SU-DHL-6 (cell line): Measurements from ENCODE around the gene CCDC134.

Experiments used
- H2AFZ ChIP-seq: fragments of 200-600 bp; sonication (generic); 2 replicates; pipeline ENCODE4 v1.6.1; 2014; ENCODE audit warnings: low read depth, mild to moderate bottlenecking, moderate library complexity, mixed read lengths, antibody characterized with exemption, low read length; ENCODE audit not compliant: severe bottlenecking
- H3F3A ChIP-seq: fragments of 200-600 bp; shearing (Covaris generic); 2 replicates; pipeline ENCODE4 v1.6.0; 2016; ENCODE audit warnings: antibody characterized with exemption, mild to moderate bottlenecking; ENCODE audit not compliant: insufficient read depth
- H3K27ac ChIP-seq: fragments of 200-600 bp; sonication (generic); 2 replicates; pipeline ENCODE4 v1.5.1; 2016; ENCODE audit warnings: low read depth, mild to moderate bottlenecking, low read length, moderate library complexity, mixed read lengths
- H3K27me3 ChIP-seq: fragments of 200-600 bp; sonication (generic), shearing (Covaris generic); 2 replicates; pipeline ENCODE4 v1.6.0; 2014; ENCODE audit warnings: mild to moderate bottlenecking, low read length
- H3K36me3 ChIP-seq: fragments of 200-600 bp; sonication (generic); 2 replicates; pipeline ENCODE4 v1.6.1; 2014; ENCODE audit warnings: mild to moderate bottlenecking, low read length, mixed read lengths
- H3K4me2 ChIP-seq: fragments of 300-600, 200-600 bp; shearing (Covaris generic), sonication (generic); 2 replicates; pipeline ENCODE4 v1.6.0; 2014; ENCODE audit warnings: low read length, low read depth, mild to moderate bottlenecking; ENCODE audit not compliant: poor library complexity, severe bottlenecking
- H3K4me3 ChIP-seq: fragments of 200-600 bp; sonication (generic); 2 replicates; pipeline ENCODE4 v1.5.1; 2014; ENCODE audit warnings: antibody characterized with exemption, low read length, mild to moderate bottlenecking, mixed read lengths; ENCODE audit not compliant: insufficient read depth, poor library complexity, severe bottlenecking
- H3K79me2 ChIP-seq: fragments of 200-600 bp; sonication (generic); 2 replicates; pipeline ENCODE4 v1.6.1; 2014; ENCODE audit warnings: mild to moderate bottlenecking, low read length, moderate library complexity; ENCODE audit not compliant: insufficient read depth
- H3K9ac ChIP-seq: fragments of 200-600 bp; sonication (generic); 2 replicates; pipeline ENCODE4 v1.7.0; 2014; ENCODE audit warnings: mild to moderate bottlenecking, low read length
- H3K9me2 ChIP-seq: fragments of 200-600 bp; sonication (generic); replicated peaks from 2 replicates; pipeline ENCODE4 v1.6.1; 2014; ENCODE audit warnings: low read length; ENCODE audit not compliant: insufficient read depth
- H3K9me3 ChIP-seq: fragments of 200-600 bp; sonication (generic); 2 replicates; pipeline ENCODE4 v1.6.1; 2014; ENCODE audit warnings: low read length, mixed read lengths; ENCODE audit not compliant: insufficient read depth
- H4K20me1 ChIP-seq: fragments of 200-600 bp; sonication (generic); 2 replicates; pipeline ENCODE4 v1.6.1; 2014; ENCODE audit warnings: low read depth, mild to moderate bottlenecking, antibody characterized with exemption, low read length, moderate library complexity, mixed read lengths
- EZH2phosphoT487 ChIP-seq: fragments of 200-600 bp; sonication (generic), shearing (Covaris generic); conservative IDR thresholded peaks from 2 replicates; pipeline ENCODE4 v1.6.1; 2018; ENCODE audit warnings: mild to moderate bottlenecking, antibody characterized with exemption, low read length, moderate library complexity, mixed read lengths
- TF ChIP-seq, protein P1 (sequence below): fragments of 200-600 bp; sonication (generic); IDR thresholded peaks from one replicate; pipeline ENCODE4 v1.5.1; 2017; ENCODE audit warnings: antibody characterized with exemption, mild to moderate bottlenecking, low read length, moderate library complexity; ENCODE audit not compliant: insufficient read depth, poor library complexity, severe bottlenecking

The CCDC134 gene

DNA sequence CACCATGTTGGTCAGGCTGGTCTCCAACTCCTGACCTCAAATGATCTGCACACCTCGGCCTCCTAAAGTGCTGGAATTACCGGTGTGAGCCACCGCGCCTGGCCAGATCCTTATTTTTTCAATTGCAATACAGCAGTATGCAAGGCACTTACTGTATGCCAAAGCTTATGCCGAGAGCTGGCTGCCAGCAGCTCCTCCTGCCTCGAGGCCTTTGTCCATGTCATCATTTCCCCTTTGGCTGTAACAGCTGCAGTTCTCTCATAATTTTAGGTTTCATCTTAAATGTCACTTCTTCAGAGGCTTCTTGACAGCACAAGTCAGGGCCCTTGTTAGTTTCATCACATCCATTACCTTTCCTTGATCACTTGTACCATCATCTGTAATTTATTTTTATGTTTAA, 30.9 kb downstream of the CCDC134 start:
- Histone ChIP-seq H3K9me2 (no peaks in the 10 kb centered on the region), H3K4me3 (no peak overlapping the region), H3K36me3 (peaks cover 16% of the 10 kb centered on the region), H4K20me1 (no peaks in the 10 kb centered on the region), H3K9me3 (0 out of 2 replicates have a peak, but pooled peaks cover 4% of the 10 kb centered on the region), H3K79me2 (peaks cover 35% of the 10 kb centered on the region), H3K9ac (no peak overlapping the region), H3F3A (peaks cover 23% of the 10 kb centered on the region), H3K4me2 (peak overlapping the region; percentile 61), H3K27me3 (no peaks in the 10 kb centered on the region), H3K27ac (peak overlapping the region; percentile 90), H2AFZ (no peak overlapping the region)
- TF ChIP-seq, protein P1, sequence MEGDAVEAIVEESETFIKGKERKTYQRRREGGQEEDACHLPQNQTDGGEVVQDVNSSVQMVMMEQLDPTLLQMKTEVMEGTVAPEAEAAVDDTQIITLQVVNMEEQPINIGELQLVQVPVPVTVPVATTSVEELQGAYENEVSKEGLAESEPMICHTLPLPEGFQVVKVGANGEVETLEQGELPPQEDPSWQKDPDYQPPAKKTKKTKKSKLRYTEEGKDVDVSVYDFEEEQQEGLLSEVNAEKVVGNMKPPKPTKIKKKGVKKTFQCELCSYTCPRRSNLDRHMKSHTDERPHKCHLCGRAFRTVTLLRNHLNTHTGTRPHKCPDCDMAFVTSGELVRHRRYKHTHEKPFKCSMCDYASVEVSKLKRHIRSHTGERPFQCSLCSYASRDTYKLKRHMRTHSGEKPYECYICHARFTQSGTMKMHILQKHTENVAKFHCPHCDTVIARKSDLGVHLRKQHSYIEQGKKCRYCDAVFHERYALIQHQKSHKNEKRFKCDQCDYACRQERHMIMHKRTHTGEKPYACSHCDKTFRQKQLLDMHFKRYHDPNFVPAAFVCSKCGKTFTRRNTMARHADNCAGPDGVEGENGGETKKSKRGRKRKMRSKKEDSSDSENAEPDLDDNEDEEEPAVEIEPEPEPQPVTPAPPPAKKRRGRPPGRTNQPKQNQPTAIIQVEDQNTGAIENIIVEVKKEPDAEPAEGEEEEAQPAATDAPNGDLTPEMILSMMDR: no peak
- TF ChIP-seq EZH2phosphoT487: no peak

DNA sequence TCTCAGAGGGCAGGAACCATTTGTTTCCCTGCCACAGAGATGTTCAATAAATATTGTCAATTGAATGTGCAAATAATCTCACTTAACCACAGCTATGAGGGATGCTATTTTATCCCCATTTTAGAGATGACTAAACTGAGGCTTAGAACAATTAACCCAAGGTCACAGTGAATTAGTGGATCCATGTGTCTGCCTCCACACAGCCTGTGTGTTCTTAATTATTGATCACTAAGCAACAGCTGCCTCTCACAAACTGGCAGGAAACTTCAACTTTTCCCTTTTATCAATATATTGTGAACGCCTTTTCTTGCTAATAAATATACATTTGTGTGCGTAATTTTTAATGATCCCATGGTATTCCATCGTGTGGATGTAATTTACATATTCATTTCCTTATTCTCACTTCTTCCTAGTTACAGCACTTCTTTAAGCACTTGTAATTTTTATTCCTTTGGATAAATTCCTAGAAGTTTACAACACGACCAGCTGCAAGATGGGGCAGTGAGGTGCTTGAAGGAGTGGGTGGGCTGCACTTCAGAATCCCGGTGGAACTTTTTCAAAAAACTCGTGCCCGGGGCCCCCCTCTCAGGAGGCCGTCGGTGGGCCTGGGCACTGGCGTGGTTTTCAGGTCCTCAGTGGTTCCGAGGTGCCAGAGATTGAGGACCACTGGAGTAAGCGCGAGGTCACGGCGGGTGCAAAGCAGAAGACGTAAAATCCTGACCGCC, 31.5 kb downstream of the CCDC134 start:
- peaks cover 22% of the 10 kb centered on the region for H3K36me3 ChIP-seq
- peaks cover 41% of the 10 kb centered on the region for H3K79me2 ChIP-seq
- peak overlapping the region; percentile 61 for H3K4me2 ChIP-seq
- peaks cover 23% of the 10 kb centered on the region for H3F3A ChIP-seq
- H3K27ac ChIP-seq: peak overlapping the region; percentile 90
- H3K9ac ChIP-seq: peak overlapping the region; percentile 94
- no peak overlapping the region for H2AFZ ChIP-seq
- TF ChIP-seq, protein P1: no peak
- no peak for TF ChIP-seq EZH2phosphoT487
- H3K9me3 ChIP-seq: 0 out of 2 replicates have a peak, but pooled peaks cover 4% of the 10 kb centered on the region
- H4K20me1 ChIP-seq: no peaks in the 10 kb centered on the region
- peak overlapping the region; percentile 50 for H3K4me3 ChIP-seq
- no peaks in the 10 kb centered on the region for H3K9me2 ChIP-seq
- H3K27me3 ChIP-seq: no peaks in the 10 kb centered on the region

DNA sequence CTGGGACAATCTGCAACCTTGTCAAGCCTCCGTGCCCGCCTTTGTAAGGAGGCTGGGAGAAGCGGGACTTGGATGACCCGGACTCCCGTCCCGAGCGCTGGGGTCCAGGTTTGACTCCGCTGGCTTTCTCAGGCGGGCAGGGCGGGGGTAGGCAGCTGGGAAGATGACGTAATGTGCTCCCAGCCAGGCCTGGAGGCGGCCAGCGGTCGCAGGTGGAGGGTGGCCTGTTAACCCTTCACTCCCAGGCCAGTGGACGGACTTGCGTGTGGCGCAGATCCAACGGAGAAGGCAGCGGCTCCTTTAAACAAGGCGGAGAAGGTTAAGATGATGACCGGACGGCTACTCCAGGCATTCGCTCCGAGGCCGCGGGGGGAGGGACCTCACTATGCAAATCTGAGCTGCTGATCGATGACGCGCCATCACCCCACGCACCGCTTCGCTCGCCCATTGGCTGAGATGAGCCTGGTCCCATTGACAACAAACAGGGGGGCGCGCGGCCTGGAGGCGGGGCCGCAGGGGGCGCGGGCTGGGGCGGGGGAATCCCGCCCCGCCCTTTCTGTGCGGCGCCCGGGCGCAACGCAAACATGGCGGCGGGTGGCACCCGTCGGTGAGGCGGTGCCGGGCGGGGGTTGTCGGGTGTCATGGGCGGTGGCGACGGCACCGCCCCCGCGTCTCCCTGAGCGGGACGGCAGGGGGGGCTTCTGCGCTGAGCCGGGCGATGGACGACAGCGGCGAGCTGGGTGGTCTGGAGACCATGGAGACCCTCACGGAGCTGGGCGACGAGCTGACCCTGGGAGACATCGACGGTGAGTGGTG, 32.3 kb downstream of the CCDC134 start, which contains the start of gene SREBF2:
SREBF2 (plus strand) TSS at position 553 of the 816 bp plus-strand sequence; CDS start at position 719, 166 bp downstream.
- peak within 1 kb of the TSS; percentile 77 for H3K4me2 ChIP-seq
- TF ChIP-seq, protein P1: no peak
- H3K9ac ChIP-seq: peak within 1 kb of the TSS; percentile 94
- no peaks in the 10 kb centered on the region for H3K27me3 ChIP-seq
- peaks cover 46% of the 10 kb centered on the region for H3K79me2 ChIP-seq
- H3F3A ChIP-seq: peaks cover 23% of the 10 kb centered on the region
- H3K9me2 ChIP-seq: no peaks in the 10 kb centered on the region
- 0 out of 2 replicates have a peak, but pooled peaks cover 4% of the 10 kb centered on the region for H3K9me3 ChIP-seq
- no peak within 1 kb of the TSS for H2AFZ ChIP-seq
- H3K4me3 ChIP-seq: peak within 1 kb of the TSS; percentile 76
- no peaks in the 10 kb centered on the region for H4K20me1 ChIP-seq
- peak within 1 kb of the TSS; percentile 90 for H3K27ac ChIP-seq
- H3K36me3 ChIP-seq: peaks cover 22% of the 10 kb centered on the region
